Gastroesophageal sphincter (tissue), 3 donors: ENCODE data around the gene CCDC160.

Experiments
- CTCF ChIP-seq, 4 experiments: fragments of 200-600 bp in 2 of 4; fragments of 450-650 bp in 2 of 4; sonication (generic) in 1 of 4; IDR thresholded peaks; one replicate each; pipeline ENCODE4 v1.5.1; 2017 to 2019; ENCODE audit warnings: antibody characterized with exemption in 4 of 4, mild to moderate bottlenecking in 2 of 4, moderate library complexity in 2 of 4
- POLR2A ChIP-seq, 2 donors: fragments of 450-650 bp; IDR thresholded peaks; one replicate each; pipeline ENCODE4 v1.6.1; 2017; ENCODE audit warnings: antibody characterized with exemption in 2 of 2, mild to moderate bottlenecking in 2 of 2, moderate library complexity in 1 of 2
- POLR2AphosphoS5 ChIP-seq: sonication (generic); formaldehyde crosslinking; IDR thresholded peaks from one replicate; pipeline ENCODE4 v1.6.1; 2017; ENCODE audit warnings: antibody characterized with exemption

- TF ChIP-seq CTCF (IDR thresholded peaks at IDR 0.05): no peak
- TF ChIP-seq POLR2A (IDR thresholded peaks at IDR 0.05): no peak
- TF ChIP-seq POLR2AphosphoS5: no peak
Observed at GRCh38 chrX:134210465-134210864, 26.5 kb upstream of the CCDC160 start.
